VCaP (cell line): ENCODE data around the gene DNAAF5.

ENCODE experiments used
- H3K27ac ChIP-seq: fragments of 450-650 bp; 2 replicates; pipeline ENCODE4 v1.5.1; 2017
- CTCF ChIP-seq: fragments of 450-650 bp; conservative IDR thresholded peaks from 2 replicates; pipeline ENCODE4 v1.5.1; 2017; ENCODE audit warnings: mild to moderate bottlenecking, moderate library complexity

Gene DNAAF5

GRCh38 chr7:772861-773621, 46.5 kb downstream of the DNAAF5 start:
- no peak for TF ChIP-seq CTCF
- H3K27ac ChIP-seq = no peak overlapping the region

- no peak overlapping the region for H3K27ac ChIP-seq
- no peak for TF ChIP-seq CTCF
Observed at GRCh38 chr7:773622-773915, 47.1 kb downstream of the DNAAF5 start.

GRCh38 chr7:774161-775109, 47.9 kb downstream of the DNAAF5 start:
- no peak overlapping the region for H3K27ac ChIP-seq
- peak; percentile 94 for TF ChIP-seq CTCF

GRCh38 chr7:776381-776780, 49.9 kb downstream of the DNAAF5 start:
- 0 out of 2 replicates have a peak overlapping the region, but pooled peaks have one; percentile 70 for H3K27ac ChIP-seq
- no peak for TF ChIP-seq CTCF

GRCh38 chr7:776992-777727, 50.7 kb downstream of the DNAAF5 start:
- H3K27ac ChIP-seq = peak overlapping the region; percentile 70
- no peak for TF ChIP-seq CTCF

GRCh38 chr7:777728-778078, 51.2 kb downstream of the DNAAF5 start:
- peak overlapping the region; percentile 70 for H3K27ac ChIP-seq
- TF ChIP-seq CTCF = no peak

GRCh38 chr7:778271-778967, 51.9 kb downstream of the DNAAF5 start:
- 0 out of 2 replicates have a peak, but pooled peaks have one; percentile 13 for TF ChIP-seq CTCF
- H3K27ac ChIP-seq = peak overlapping the region; percentile 70
